Stimulated activated naive CD4-positive, alpha-beta T cell treated with Interleukin-2 at 50 U/mL for 16 hours (primary cell): ENCODE data around the gene SYNPO2.
"Not testable (repeated sequence)": the region's sequence is repeated elsewhere in the genome, so short reads cannot be mapped to it uniquely, and the experiment has no call there.

ENCODE experiments used
- DNase-seq: peaks from one replicate; lab custom pipeline; 2025; lab: John Stamatoyannopoulos, UW

Gene SYNPO2

GRCh38 chr4:118999919-119000318, 111.3 kb downstream of the SYNPO2 start:
- no peak for DNase-seq

GRCh38 chr4:119000400-119000799, 111.7 kb downstream of the SYNPO2 start:
- DNase-seq, result no peak

GRCh38 chr4:119002476-119002875, 113.8 kb downstream of the SYNPO2 start:
- DNase-seq, result no peak

- not testable (repeated sequence) for DNase-seq
These were observed 114.3 kb downstream of the SYNPO2 start for GRCh38 chr4:119003001-119003400.

- DNase-seq, result no peak
These were observed 117.3 kb downstream of the SYNPO2 start for GRCh38 chr4:119005928-119006460.

GRCh38 chr4:119008761-119009160, 120.1 kb downstream of the SYNPO2 start:
- DNase-seq, result no peak

- DNase-seq, result not testable (repeated sequence)
These were observed 121.6 kb downstream of the SYNPO2 start for GRCh38 chr4:119010221-119010620.

GRCh38 chr4:119010909-119011606, 122.4 kb downstream of the SYNPO2 start:
- no peak for DNase-seq

- DNase-seq, result no peak
These were observed 122.9 kb downstream of the SYNPO2 start for GRCh38 chr4:119011607-119011988.

- no peak for DNase-seq
These were observed 126.0 kb downstream of the SYNPO2 start for GRCh38 chr4:119014658-119015057.

GRCh38 chr4:119016636-119017035, 128.0 kb downstream of the SYNPO2 start:
- DNase-seq, result no peak

- DNase-seq, result no peak
These were observed 129.0 kb downstream of the SYNPO2 start for GRCh38 chr4:119017636-119018035.

GRCh38 chr4:119020158-119020557, 131.5 kb downstream of the SYNPO2 start:
- no peak for DNase-seq

- DNase-seq, result not testable (repeated sequence)
These were observed 133.9 kb downstream of the SYNPO2 start for GRCh38 chr4:119022520-119022919.

GRCh38 chr4:119024102-119024501, 135.4 kb downstream of the SYNPO2 start:
- DNase-seq, result no peak

- DNase-seq, result no peak
These were observed 136.8 kb downstream of the SYNPO2 start for GRCh38 chr4:119025420-119025819.

GRCh38 chr4:119025916-119026661, 137.4 kb downstream of the SYNPO2 start:
- DNase-seq, result no peak

- no peak for DNase-seq
These were observed 138.2 kb downstream of the SYNPO2 start for GRCh38 chr4:119026662-119027444.

GRCh38 chr4:119027811-119028210, 139.2 kb downstream of the SYNPO2 start:
- no peak for DNase-seq

GRCh38 chr4:119028296-119028695, 139.6 kb downstream of the SYNPO2 start:
- DNase-seq, result no peak

- no peak for DNase-seq
These were observed 141.3 kb downstream of the SYNPO2 start for GRCh38 chr4:119029847-119030535.

GRCh38 chr4:119030536-119030890, 141.9 kb downstream of the SYNPO2 start:
- no peak for DNase-seq
